ENCODE data around the gene CEP164.
"Not testable (repeated sequence)": the region's sequence is repeated elsewhere in the genome, so short reads cannot be mapped to it uniquely, and the experiment has no call there.

The CEP164 gene

DNA sequence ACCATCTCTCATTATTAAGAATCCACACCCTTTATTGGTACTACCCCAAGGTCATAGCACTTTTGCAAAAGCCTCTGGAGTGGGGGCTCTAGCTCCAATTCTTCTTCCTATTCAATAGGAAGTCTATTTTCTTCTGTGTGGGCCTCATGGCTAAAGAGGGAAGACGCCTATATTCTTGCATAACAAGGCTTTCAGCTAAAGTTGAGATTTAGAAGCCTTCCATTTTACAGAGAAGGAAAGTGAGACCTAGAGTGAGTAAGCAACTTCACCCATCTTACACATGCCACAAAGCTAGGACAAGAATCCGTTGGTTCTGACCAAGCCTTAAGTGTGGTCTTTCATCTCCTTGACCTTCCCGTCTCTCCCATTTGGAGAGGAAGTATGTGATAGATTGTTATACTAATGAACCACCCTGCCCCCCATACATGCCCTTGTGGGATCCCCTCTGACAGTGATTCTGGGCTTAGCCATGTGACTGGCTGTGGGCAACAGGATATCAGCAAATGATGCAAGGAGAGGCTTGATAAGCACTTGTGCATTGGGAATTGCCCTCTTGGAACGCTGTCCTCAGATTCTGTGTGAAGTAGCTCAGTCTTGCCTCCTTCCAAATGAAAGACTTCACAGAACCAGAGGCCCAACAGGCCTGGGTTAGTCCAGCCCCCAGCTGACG lies 23.9 kb upstream of the CEP164 start:
- no peak for DNase-seq (ENCODE audit: low read depth in 3 of 3, low spot score in 1 of 3)

DNA sequence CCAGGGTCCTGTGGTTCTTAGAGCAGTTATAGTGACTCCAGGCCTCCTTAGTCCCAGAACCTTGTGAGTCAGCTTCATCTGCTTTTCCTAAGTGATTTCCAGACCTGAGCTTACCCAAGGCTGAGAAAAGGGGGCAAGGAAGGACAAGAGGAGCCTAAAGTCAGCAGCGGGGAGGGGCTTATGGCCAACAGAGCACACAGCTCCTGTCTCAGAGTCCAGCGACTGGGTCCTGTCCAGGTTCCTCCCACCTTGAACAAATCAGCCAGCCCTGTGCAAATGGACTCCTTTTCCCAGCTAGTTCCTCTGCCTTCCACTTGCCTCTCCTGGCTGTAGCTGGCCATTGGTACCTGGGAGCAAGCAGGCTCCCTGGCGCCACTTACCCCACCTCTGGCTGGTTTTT lies 22.5 kb upstream of the CEP164 start:
- DNase-seq (ENCODE audit: low read depth in 3 of 3, low spot score in 1 of 3) = no peak

GRCh38 chr11:117309310-117309709 lies 18.3 kb upstream of the CEP164 start:
- no peak for DNase-seq (ENCODE audit: low read depth in 3 of 3, low spot score in 1 of 3)

- DNase-seq (ENCODE audit: low read depth in 3 of 3, low spot score in 1 of 3) = no peak
These were observed 14.6 kb upstream of the CEP164 start for GRCh38 chr11:117313091-117313490.

GRCh38 chr11:117313828-117314768 lies 13.6 kb upstream of the CEP164 start:
- no peak for DNase-seq (ENCODE audit: low read depth in 3 of 3, low spot score in 1 of 3)

DNA sequence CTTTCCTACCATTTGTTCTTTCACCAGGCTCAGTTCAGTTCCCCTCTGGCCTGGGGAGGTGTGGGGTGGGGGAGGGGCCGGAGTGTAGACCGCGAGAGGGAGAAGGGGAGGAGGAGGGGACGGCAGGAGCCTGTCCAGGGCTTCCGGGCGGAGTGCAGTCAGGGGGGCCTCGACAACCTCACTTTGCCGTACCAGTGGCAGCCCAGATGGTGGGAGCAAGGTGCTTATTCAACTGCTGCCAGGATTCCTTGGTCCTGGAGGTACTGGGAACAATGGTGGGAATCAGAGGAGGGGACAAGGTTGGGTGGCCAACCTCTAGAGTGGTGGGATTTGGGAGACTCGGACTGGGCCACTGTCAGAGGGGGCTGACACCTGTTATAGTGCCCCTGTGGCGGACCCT lies 12.8 kb upstream of the CEP164 start:
- DNase-seq (ENCODE audit: low read depth in 3 of 3, low spot score in 1 of 3) = no peak

GRCh38 chr11:117315285-117316196 lies 12.1 kb upstream of the CEP164 start:
- DNase-seq (ENCODE audit: low read depth in 3 of 3, low spot score in 1 of 3) = no peak

DNA sequence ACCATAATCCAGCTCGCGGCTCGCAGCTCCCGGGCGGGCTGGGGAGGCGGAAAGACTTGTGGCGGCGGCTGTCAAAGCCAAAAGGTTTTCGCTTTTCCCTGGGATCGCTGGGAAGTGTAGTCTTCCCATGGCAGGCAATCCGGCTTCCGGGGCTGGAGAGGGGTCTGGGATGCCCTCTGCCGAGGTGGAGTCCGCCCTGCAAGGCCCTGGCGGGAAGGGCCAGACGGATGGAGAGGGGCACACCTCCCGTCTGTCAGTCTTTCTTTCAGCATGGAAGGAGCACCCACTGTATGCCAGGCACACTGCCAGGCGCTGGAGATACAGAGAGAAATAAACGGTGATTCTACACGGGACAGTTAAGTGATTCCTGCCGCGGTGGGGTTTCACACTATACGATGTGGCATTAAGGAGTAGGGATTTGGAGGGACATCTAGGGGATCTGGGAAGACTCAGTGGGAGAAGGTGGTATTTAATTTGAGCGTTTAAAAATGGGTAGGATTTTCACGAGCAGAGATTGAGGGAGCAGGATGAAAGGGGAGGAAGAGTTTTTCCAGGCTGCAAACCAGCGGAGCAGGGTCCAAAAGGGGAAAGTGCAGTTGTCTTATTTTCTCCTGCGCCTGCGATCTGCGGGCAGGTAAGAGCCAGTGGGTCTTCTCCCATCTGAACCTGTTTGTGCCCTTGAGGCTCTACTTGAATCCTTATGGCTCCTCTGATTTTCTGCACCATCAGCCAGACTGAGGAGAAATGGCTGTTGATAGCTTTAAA lies 11.3 kb upstream of the CEP164 start, which contains the start of gene BACE1:
BACE1 (minus strand) TSS at position 60 of the 765 bp plus-strand sequence. CDS start 461 bp downstream, outside the sequence.
- DNase-seq (ENCODE audit: low read depth in 3 of 3, low spot score in 1 of 3) = no peak

DNA sequence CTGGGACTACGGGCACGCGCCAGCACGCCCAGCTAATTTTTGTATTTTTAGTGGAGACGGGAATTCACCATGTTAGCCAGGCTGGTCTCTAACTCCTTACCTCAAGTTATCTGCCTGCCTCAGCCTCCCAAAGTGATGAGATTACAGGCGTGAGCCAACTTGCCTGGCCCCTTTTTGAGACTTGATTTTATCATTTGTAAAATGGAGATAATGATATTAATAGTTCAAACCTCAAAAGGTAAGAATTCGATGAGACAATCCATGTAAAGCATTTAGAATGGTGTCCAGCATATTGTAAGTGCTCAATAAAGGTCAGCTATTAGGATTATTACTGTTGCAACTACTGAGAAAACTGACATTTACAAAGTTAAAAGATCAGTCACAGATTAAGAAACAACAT lies 8.9 kb upstream of the CEP164 start:
- no peak for DNase-seq (ENCODE audit: low read depth in 3 of 3, low spot score in 1 of 3)

GRCh38 chr11:117319214-117319840 lies 8.3 kb upstream of the CEP164 start:
- DNase-seq (ENCODE audit: low read depth in 3 of 3, low spot score in 1 of 3) = no peak

- DNase-seq (ENCODE audit: low read depth in 3 of 3, low spot score in 1 of 3) = not testable (repeated sequence)
These were observed 443 bp upstream of the CEP164 start for GRCh38 chr11:117327255-117327566.

- DNase-seq (ENCODE audit: low read depth in 3 of 3, low spot score in 1 of 3) = no peak
These were observed 839 bp downstream of the CEP164 start for GRCh38 chr11:117328375-117329010.

DNA sequence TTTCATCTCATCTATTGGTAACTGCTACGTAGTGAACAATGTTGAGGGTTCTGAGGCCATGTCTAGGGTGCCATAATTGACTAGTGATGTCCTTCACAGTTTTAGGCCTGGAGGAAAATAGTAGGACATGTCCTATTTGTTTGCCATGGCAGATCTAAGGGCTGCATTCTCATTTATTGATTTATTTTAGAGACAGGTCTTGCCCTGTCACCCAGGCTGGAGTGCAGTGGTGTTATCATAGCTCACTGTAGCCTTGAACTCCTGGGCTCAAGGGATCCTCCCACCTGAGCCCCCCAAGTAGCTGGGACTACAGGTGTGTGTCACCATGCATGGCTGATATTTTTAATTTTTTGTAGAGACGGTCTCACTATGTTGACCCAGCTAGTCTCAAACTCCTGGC lies 5.2 kb downstream of the CEP164 start:
- DNase-seq (ENCODE audit: low read depth in 3 of 3, low spot score in 1 of 3) = no peak

GRCh38 chr11:117333917-117334316 lies 6.3 kb downstream of the CEP164 start:
- no peak for DNase-seq (ENCODE audit: low read depth in 3 of 3, low spot score in 1 of 3)

- no peak for DNase-seq (ENCODE audit: low read depth in 3 of 3, low spot score in 1 of 3)
These were observed 7.2 kb downstream of the CEP164 start for GRCh38 chr11:117334896-117335295.

DNA sequence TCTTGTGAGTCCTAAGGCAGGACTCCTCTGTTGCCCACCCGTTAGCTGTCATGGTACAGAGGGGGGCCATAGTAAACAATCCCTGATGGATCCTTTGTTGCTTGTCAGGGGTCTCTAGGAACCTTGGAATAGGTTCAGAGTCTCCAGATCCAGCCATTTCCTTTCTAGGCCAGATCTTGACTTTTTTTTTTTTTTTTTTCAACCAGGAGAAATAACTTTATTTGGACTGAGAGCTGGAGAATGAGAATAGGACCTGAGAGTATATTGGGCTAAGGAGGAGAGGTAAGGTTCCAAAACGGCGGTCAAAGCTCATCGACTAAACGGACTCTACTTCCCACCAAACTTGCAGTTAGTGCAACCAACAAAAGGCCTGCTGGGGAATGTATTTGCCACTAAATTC lies 7.7 kb downstream of the CEP164 start:
- DNase-seq (ENCODE audit: low read depth in 3 of 3, low spot score in 1 of 3) = no peak

DNA sequence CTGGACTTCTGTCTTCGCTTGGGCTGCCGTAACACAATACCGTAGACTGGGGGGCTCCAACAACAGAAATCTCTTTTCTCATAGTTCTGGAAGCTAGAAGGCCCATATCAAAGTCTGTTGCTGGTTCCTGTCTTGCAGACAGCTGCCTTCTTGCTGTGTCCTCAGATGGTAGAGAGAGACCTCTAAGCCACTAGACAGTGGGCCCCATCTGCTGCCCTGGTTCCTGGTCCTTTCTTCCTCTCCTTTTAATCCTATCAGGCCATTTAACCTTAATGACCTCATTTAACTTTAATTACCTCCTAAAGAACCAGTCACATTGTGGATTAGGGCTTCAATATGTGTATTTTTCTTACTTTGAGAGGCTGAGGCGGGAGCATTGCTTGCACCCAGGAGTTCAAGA lies 9.4 kb downstream of the CEP164 start:
- DNase-seq (ENCODE audit: low read depth in 3 of 3, low spot score in 1 of 3) = no peak

GRCh38 chr11:117345039-117345438 lies 17.4 kb downstream of the CEP164 start:
- no peak for DNase-seq (ENCODE audit: low read depth in 3 of 3, low spot score in 1 of 3)

DNA sequence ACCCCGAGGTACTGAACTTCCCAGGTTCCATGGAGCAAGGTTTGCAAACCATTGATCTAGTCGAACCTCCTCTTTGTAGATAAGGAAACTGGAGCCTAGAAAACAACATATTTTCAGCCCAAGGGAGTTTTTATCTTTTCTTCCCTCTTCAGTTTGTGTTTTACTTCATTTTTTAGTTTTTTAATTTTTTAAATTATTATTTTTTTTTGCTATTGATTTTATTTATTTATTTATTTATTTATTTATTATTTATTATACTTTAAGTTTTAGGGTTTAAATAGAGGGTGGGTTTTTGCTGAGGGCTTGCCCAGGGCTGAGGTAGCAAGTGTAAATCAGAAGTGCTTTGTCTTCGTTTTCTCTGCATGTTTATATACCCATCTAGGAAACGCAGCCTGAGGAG lies 26.9 kb downstream of the CEP164 start:
- no peak for DNase-seq (ENCODE audit: low read depth in 3 of 3, low spot score in 1 of 3)

Measured in stimulated activated CD4-positive, alpha-beta T cell treated with anti-CD3 and anti-CD28 coated beads, TNF-alpha, amount 100 ng/mL, for 1 hour (primary cell).